Measurements from ENCODE around the gene PTAFR. TPM values are rescaled to one million over a fixed set of nuclear protein-coding genes. Genes with fewer than 3 reads are reported as not detected.
A peak's percentile ranks its signal among the peaks of the same experiment; 100 is the strongest.

The PTAFR gene
- total RNA-seq (1 to 10 TPM; 2.4 to 2.9 TPM), total RNA-seq (0.60 to 9.6 reads per million in 2 donors)

DNA sequence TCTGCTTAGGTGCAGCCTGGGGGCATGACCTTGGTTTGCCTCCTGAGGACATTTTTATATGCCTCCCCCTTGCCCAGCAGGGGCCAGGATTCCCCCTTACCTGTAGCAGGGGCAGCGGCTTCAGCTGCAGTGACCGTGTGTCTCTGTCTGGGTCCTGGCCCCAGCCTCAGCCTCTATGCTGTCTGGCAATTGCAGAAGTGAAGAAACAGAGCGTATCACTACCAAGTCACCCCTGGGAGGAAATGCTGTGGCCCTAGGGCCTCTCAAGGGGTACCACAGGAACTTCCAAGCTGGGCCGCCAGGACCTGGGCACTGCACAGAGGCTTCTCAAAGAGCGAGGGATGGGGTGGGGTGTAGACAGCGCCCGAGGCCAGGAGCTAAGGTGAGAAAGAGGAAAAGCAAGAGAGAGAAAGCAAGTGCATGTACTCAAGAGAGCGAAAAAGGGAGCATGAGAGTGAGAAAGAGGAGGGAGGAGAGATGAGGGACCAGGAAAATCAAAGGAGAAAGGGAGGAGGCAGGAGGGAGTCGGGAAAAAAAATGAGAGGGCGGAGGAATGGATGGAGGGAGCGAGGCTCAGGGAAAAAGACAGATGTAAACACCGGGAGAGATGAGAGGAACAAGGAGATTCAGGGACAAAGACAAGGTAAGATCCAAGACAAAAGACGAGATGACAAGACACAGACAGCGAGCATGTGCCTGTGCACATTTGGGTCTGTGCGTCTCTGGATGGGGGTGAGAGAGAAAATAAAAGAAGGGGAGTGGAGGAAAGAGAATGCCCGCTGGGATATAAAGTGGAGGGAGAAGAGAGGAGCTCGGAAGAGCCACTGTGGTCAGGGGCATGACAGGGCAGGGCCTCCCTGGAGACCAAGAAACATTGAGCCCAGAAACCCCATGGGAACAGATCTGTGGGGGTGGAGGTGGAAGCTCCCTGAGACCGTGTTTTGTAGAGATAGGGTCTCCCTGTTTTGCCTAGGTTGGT is at the start of gene PTAFR:
Gene PTAFR, minus strand, starts transcription at position 199 of the 979 bp plus-strand sequence. CDS start 25,669 bp downstream, outside the sequence.
- no peak for DNase-seq
- Mint-ChIP-seq H3K36me3 (ENCODE audit: low read depth) (peaks cover 5% of the 10 kb centered on the region), H3K27ac (peak within 1 kb of the TSS; percentile 29), H3K4me1 (peaks cover 38% of the 10 kb centered on the region), H3K4me3 (peak within 1 kb of the TSS; percentile 77), H3K27me3 (peaks cover 13% of the 10 kb centered on the region)
- H3K9me3 ChIP-seq (ENCODE audit: control insufficient read depth, low read length, poor library complexity, severe bottlenecking) = no peaks in the 10 kb centered on the region
- peak; percentile 59 for ATAC-seq

GRCh38 chr1:28213315-28213714 is 36.8 kb upstream of the PTAFR start:
- peaks cover 5% of the 10 kb centered on the region for H3K4me1 Mint-ChIP-seq
- DNase-seq = no peak
- H3K9me3 ChIP-seq (ENCODE audit: control insufficient read depth, low read length, poor library complexity, severe bottlenecking) = no peaks in the 10 kb centered on the region
- no peak overlapping the region for H3K4me3 Mint-ChIP-seq
- no peaks in the 10 kb centered on the region for H3K27me3 Mint-ChIP-seq
- H3K27ac Mint-ChIP-seq = no peak overlapping the region
- no peak for ATAC-seq
- H3K36me3 Mint-ChIP-seq (ENCODE audit: low read depth) = peaks cover 2% of the 10 kb centered on the region

GRCh38 chr1:28209700-28210099 is 33.2 kb upstream of the PTAFR start:
- Mint-ChIP-seq H3K4me1 (peaks cover 5% of the 10 kb centered on the region), H3K36me3 (ENCODE audit: low read depth) (peaks cover 2% of the 10 kb centered on the region), H3K27ac (no peak overlapping the region)

DNA sequence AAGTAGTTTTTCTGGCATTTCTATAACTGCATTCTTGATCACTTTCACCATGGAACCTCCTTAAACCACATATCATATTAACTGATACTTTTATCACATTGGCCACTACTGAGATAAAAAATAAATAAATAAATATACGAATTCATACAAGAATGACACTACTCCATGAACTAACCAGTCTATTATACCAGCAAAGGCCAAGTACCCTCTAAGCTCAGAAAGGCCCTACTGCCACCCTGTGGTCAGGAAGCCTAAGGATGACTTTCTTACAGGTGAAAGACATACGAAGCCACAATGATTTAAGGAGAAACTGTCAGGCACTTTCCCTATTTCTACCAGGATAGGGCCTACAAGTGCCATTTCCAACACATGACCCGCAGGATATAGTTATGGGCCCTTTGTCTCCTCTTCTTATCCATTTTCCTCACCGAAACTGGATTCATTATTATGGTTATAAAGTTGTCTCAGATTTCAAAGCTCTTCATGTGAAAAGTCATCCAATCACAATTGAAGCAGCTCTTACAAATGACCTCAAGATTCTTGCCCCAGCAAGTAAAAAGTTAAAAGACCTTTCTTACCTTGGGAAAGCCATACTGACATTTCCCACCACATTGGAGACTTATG is 32.4 kb upstream of the PTAFR start:
- no peak overlapping the region for H3K27ac Mint-ChIP-seq
- no peaks in the 10 kb centered on the region for H3K27me3 Mint-ChIP-seq
- H3K36me3 Mint-ChIP-seq (ENCODE audit: low read depth) = peaks cover 2% of the 10 kb centered on the region

More at GRCh38 chr1:28209700-28210099, 33.2 kb upstream of the PTAFR start:
- Mint-ChIP-seq H3K4me3 (no peak overlapping the region), H3K27me3 (no peaks in the 10 kb centered on the region)
- DNase-seq (no peak), ATAC-seq (no peak)
- H3K9me3 ChIP-seq (ENCODE audit: control insufficient read depth, low read length, poor library complexity, severe bottlenecking) = no peaks in the 10 kb centered on the region

DNA sequence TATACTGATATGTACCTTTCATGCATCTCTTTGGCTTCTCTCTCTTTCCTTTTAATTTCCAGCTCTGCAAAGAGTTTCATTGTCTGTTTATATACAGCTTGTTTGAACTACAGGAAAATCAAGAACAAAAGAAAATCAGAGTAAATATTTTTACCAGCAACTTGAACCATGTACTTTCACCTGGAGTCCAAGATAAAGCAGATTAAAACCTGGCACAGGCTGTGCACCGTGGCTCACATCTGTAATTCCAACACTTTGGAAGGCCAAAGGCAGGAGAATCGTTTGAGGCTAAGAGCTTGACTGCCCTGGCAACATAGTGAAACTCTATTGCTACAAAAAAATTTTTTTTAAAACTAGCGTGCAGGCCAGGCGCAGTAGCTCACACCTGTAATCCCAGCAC is 28.8 kb upstream of the PTAFR start:
- H3K27ac Mint-ChIP-seq = no peak overlapping the region
- H3K4me1 Mint-ChIP-seq = peaks cover 10% of the 10 kb centered on the region
- H3K36me3 Mint-ChIP-seq (ENCODE audit: low read depth) = peaks cover 7% of the 10 kb centered on the region
- DNase-seq (no peak), ATAC-seq (no peak)
- no peaks in the 10 kb centered on the region for H3K27me3 Mint-ChIP-seq
- no peak overlapping the region for H3K4me3 Mint-ChIP-seq
- H3K9me3 ChIP-seq (ENCODE audit: control insufficient read depth, low read length, poor library complexity, severe bottlenecking) = no peaks in the 10 kb centered on the region

More for the DNA sequence above, 32.4 kb upstream of the PTAFR start:
- Mint-ChIP-seq H3K4me1 (peaks cover 5% of the 10 kb centered on the region), H3K4me3 (no peak overlapping the region)
- DNase-seq = peak in 2 of 3 donors; percentile 30 to 49
- ATAC-seq = peak; percentile 92
- H3K9me3 ChIP-seq (ENCODE audit: control insufficient read depth, low read length, poor library complexity, severe bottlenecking) = no peaks in the 10 kb centered on the region

DNA sequence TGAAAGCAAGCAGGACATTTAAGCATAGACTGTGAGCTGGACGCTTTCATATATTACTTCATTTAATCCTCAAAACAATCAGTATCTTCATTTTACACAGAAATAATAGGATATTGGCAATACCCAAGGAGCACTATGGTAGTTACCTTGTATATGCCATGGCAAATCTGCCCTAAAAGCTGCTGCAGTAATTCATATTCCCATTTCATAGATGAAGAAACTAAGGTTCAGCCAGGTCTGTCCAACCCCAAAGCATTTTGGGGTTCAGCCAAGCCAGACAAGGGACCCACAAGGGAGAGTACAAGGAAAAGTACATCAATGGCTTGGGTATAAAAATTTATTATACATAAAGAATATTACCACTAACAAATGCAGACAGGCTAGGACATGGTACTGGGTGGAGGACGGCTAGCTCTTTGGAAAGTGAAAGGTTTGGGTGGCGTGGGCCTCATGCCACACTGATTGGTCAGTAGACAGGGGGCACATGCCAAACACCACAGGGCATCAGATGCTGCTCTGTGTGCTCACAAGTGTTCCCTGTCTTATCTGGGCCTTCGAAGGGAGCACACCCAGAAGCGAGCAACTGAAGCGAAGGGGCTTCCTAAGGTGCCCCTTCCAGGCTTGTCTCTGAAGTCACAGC is 23.9 kb upstream of the PTAFR start:
- DNase-seq (no peak), ATAC-seq (no peak)
- Mint-ChIP-seq H3K4me1 (peaks cover 25% of the 10 kb centered on the region), H3K27ac (peak overlapping the region; percentile 48), H3K36me3 (ENCODE audit: low read depth) (peaks cover 10% of the 10 kb centered on the region), H3K4me3 (no peak overlapping the region), H3K27me3 (no peaks in the 10 kb centered on the region)
- H3K9me3 ChIP-seq (ENCODE audit: control insufficient read depth, low read length, poor library complexity, severe bottlenecking) = no peaks in the 10 kb centered on the region

GRCh38 chr1:28199328-28200233 is 23.1 kb upstream of the PTAFR start:
- H3K27me3 Mint-ChIP-seq = no peaks in the 10 kb centered on the region
- H3K9me3 ChIP-seq (ENCODE audit: control insufficient read depth, low read length, poor library complexity, severe bottlenecking) = no peaks in the 10 kb centered on the region
- H3K4me3 Mint-ChIP-seq = peak overlapping the region; percentile 39
- DNase-seq = peak; percentile 22 to 40 (median 25)
- peaks cover 10% of the 10 kb centered on the region for H3K36me3 Mint-ChIP-seq (ENCODE audit: low read depth)
- ATAC-seq = peak; percentile 96
- peaks cover 25% of the 10 kb centered on the region for H3K4me1 Mint-ChIP-seq
- H3K27ac Mint-ChIP-seq = peak overlapping the region; percentile 48

DNA sequence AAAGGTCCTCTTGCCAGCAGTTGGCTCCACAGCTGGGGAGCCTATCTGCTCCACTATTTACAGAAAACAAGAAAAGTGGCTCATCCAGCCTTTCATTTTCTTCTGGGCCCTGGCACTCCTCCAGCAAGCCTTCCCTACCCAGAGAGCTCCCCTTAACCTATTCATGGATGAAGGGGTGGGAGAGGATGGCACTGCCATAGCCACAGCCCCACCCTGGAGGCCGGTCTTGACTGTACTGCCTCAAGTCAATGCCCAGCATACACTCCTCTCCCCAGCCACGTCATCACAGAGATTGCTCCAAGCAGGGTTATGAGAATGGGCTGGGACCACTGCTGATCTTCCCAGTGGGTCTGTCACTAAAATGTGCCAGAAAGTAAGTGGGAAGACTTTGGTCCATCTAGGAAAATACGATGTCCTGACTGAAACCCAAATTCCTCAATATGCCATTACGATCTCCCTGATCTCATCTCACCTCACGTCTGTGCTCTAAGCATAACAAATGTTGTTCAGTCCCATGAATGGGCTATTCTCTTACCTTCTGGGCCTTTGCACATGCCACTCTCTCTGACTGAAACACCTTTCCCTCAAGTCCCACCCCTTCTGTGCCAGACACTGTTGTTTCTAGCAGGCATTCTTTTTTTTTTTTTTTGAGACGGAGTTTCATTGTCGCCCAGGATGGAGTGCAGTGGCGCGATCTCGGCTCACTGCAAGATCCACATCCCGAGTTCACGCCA is 21.4 kb upstream of the PTAFR start:
- ATAC-seq (no peak), DNase-seq (no peak)
- Mint-ChIP-seq H3K36me3 (ENCODE audit: low read depth) (peaks cover 7% of the 10 kb centered on the region), H3K27ac (peak overlapping the region; percentile 12), H3K27me3 (no peaks in the 10 kb centered on the region), H3K4me3 (no peak overlapping the region), H3K4me1 (peaks cover 30% of the 10 kb centered on the region)
- no peaks in the 10 kb centered on the region for H3K9me3 ChIP-seq (ENCODE audit: control insufficient read depth, low read length, poor library complexity, severe bottlenecking)

- Mint-ChIP-seq H3K27me3 (no peaks in the 10 kb centered on the region), H3K36me3 (ENCODE audit: low read depth) (peaks cover 8% of the 10 kb centered on the region), H3K4me3 (no peak overlapping the region), H3K4me1 (peaks cover 30% of the 10 kb centered on the region), H3K27ac (no peak overlapping the region)
- DNase-seq (no peak), ATAC-seq (no peak)
- no peaks in the 10 kb centered on the region for H3K9me3 ChIP-seq (ENCODE audit: control insufficient read depth, low read length, poor library complexity, severe bottlenecking)
Measured at GRCh38 chr1:28196330-28196729, 19.8 kb upstream of the PTAFR start.

DNA sequence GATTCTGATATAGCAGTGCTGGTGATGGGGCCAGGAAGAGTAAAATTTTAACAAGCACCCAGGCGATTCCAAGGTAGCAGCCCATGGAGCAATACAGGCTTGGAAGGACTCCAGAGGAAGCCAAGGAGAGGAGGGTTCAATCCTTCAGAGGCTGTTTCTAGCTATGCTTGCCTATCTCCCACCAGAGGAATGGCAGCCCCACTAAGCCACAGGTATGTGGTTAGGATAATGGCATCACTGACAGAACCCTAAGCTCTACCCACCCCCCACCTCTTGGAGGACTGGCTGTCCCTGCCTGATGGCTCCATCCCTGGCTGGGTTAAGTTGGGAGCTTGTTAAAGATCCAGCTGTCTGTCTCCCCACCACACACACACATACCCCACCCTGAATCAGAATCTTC is 19.3 kb upstream of the PTAFR start:
- H3K4me3 Mint-ChIP-seq = no peak overlapping the region
- no peak overlapping the region for H3K27ac Mint-ChIP-seq
- no peaks in the 10 kb centered on the region for H3K27me3 Mint-ChIP-seq
- H3K4me1 Mint-ChIP-seq = peaks cover 29% of the 10 kb centered on the region
- H3K36me3 Mint-ChIP-seq (ENCODE audit: low read depth) = peaks cover 8% of the 10 kb centered on the region
- ATAC-seq = no peak
- H3K9me3 ChIP-seq (ENCODE audit: control insufficient read depth, low read length, poor library complexity, severe bottlenecking) = no peaks in the 10 kb centered on the region
- DNase-seq = no peak

DNA sequence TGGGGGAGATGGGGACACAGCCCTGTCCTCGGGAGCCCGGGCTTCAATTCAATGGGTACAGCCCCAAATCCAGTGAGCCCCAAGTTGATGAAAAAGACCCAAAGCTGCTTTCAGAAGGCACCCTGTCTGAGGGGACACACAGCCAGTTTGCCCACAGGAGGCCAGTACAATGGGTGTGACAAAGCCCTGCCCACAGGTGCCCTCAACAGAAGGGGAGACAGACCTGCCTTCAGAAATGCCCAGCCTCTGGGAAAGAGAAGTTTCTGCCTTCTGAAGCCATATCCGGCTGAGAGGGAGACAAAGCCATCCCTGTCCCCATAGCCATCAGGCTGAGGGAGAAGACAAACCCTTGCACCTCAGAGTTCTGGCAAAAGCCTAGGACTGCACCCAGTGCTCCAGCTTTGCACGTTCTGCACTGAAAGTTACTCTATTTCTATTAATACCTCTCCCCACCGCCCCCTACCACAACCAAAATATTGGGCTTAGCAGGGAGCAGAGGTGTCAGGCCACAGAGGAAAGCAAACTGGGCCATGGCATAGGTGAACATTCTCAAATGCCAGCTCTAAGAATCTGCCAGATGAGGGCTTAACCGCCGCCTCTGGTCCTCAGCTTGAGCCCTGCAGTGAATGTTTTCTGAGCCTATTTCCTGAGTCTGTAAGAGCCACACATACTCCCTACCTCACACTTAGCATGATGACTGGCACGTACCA is 18.0 kb upstream of the PTAFR start:
- Mint-ChIP-seq H3K4me1 (peaks cover 22% of the 10 kb centered on the region), H3K27me3 (no peaks in the 10 kb centered on the region), H3K4me3 (no peak overlapping the region), H3K27ac (no peak overlapping the region), H3K36me3 (ENCODE audit: low read depth) (peaks cover 8% of the 10 kb centered on the region)
- DNase-seq = no peak
- ATAC-seq = no peak
- H3K9me3 ChIP-seq (ENCODE audit: control insufficient read depth, low read length, poor library complexity, severe bottlenecking) = no peaks in the 10 kb centered on the region
